ENCODE data around the gene NHP2. TPM values are rescaled to one million over a fixed set of nuclear protein-coding genes. Genes with fewer than 3 reads are reported as not detected.
A peak's percentile ranks its signal among the peaks of the same experiment; 100 is the strongest.
"Not testable (repeated sequence)": the region's sequence is repeated elsewhere in the genome, so short reads cannot be mapped to it uniquely, and the experiment has no call there.

Gene NHP2
- total RNA-seq, 4 donors from 2014 or later = 109 to 257 (median 177) TPM

DNA sequence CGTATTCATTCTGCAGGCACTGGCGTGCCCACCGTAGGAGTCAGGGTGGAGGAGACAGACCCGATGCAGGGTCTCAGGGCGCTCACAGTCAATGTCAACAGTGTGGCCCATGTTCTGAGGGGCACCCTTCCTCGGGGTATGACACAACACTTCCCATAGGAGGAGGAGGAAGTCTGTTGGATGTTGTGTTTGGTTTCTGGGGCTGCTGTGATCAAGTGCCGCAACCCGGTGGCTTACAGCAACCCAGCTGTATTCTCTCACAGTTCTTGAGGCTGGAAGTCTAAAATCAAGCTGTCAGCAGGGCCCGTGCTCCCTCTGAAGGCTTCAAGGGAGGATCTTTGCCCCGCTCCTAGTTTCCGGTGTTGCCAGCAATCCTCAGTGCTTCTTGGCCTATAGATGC, 45.0 kb upstream of the NHP2 start:
- intact Hi-C loops (cut with DNase I) = no loop called here
- 88% methylated on average over 9 to 11 of the region's 11 CpGs for WGBS, 2 donors
- Histone ChIP-seq H3K9me3 (no peaks in the 10 kb centered on the region), H3K4me1 (no peaks in the 10 kb centered on the region), H3K27me3 (no peaks in the 10 kb centered on the region), H3K36me3 (no peaks in the 10 kb centered on the region), H3K27ac (no peak overlapping the region), H3K4me3 (replicated peaks in 1 of 3) (no peak overlapping the region)
- no peak for DNase-seq
- TF ChIP-seq POLR2A (IDR thresholded peaks at IDR 0.05) = no peak
- TF ChIP-seq, protein P1, sequence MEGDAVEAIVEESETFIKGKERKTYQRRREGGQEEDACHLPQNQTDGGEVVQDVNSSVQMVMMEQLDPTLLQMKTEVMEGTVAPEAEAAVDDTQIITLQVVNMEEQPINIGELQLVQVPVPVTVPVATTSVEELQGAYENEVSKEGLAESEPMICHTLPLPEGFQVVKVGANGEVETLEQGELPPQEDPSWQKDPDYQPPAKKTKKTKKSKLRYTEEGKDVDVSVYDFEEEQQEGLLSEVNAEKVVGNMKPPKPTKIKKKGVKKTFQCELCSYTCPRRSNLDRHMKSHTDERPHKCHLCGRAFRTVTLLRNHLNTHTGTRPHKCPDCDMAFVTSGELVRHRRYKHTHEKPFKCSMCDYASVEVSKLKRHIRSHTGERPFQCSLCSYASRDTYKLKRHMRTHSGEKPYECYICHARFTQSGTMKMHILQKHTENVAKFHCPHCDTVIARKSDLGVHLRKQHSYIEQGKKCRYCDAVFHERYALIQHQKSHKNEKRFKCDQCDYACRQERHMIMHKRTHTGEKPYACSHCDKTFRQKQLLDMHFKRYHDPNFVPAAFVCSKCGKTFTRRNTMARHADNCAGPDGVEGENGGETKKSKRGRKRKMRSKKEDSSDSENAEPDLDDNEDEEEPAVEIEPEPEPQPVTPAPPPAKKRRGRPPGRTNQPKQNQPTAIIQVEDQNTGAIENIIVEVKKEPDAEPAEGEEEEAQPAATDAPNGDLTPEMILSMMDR (IDR thresholded peaks at IDR 0.05) = no peak

DNA sequence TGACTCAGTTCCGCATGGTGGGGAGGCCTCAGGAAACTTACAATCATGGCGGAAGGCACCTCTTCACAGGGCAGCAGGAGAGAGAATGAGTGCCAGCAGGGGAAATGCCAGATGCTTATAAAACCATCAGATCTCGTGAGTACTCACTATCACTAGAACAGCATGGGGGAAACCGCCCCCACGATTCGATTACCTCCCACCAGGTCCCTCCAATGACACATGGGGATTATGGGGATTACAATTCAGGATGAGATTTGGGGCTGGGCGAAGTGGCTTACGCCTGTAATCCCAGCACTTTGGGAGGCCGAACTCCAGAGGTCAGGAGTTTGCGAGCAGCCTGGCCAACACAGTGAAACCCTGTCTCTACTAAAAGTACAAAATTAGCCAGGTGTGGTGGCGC, 44.5 kb upstream of the NHP2 start:
- intact Hi-C loops (cut with DNase I); H3K4me1 ChIP-seq; H3K4me3 ChIP-seq (replicated peaks in 1 of 3); H3K27ac ChIP-seq; H3K9me3 ChIP-seq; H3K36me3 ChIP-seq; H3K27me3 ChIP-seq; DNase-seq: not testable (repeated sequence)
- WGBS, 2 donors = 74 to 84% methylated on average over 10 to 11 of the region's 11 CpGs

DNA sequence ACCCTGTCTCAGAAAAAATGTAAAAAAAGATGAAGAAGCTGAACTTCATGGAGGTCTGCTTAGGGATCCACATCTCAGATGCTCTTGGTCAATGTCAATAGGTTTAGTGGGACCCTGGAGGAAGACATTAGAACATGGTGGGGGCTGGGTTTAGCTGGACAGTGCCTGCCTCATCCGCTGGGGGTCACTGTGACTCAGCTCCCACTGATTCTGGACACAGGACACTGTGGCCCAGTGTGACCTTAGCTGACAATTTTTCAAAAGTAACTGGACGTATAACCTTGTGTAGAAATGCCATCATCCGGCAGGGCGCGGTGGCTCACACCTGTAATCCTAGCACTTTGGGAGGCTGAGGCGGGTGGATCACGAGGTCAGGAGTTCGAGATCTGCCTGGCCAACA, 43.3 kb upstream of the NHP2 start:
- Histone ChIP-seq H3K4me1 (no peaks in the 10 kb centered on the region), H3K27me3 (no peaks in the 10 kb centered on the region), H3K9me3 (no peaks in the 10 kb centered on the region), H3K36me3 (no peaks in the 10 kb centered on the region), H3K4me3 (replicated peaks in 1 of 3) (no peak overlapping the region), H3K27ac (no peak overlapping the region)
- TF ChIP-seq, protein P1 (IDR thresholded peaks at IDR 0.05) = peak in 3 of 6 experiments; percentile 18 to 42 (median 30)
- no peak for TF ChIP-seq POLR2A (IDR thresholded peaks at IDR 0.05)
- intact Hi-C loops (cut with DNase I) = no loop called here
- DNase-seq = peak in 1 of 2 donors; percentile 13
- WGBS, 2 donors = 84 to 92% methylated on average over 7 to 8 of the region's 8 CpGs

DNA sequence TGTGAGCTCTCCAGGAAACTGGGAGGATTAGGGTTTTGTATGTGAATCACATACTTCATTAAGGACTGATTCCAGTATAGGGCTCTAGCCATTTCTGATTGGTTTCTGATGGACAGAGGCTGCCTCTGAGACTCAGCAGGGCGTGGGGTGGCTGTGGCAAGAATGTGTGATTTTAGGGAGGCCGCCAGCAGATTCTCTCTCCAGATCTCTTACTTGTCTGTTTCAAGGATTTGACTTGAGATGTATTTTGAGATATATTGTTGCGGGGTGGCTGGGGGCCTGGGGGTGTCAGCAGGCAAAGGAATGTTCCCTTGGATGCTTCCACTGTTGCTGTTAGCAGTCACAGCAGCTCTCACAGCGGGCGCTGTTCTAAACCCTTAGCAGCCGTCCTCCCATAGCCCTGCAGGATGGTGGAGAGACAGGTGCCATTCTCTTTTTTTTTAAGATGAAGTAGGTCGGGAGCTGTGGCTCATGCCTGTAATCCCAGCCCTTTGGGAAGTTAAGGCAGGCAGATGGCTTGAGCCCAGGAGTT, 42.7 kb upstream of the NHP2 start:
- Histone ChIP-seq H3K4me1 (no peaks in the 10 kb centered on the region), H3K4me3 (replicated peaks in 1 of 3) (no peak overlapping the region), H3K27ac (no peak overlapping the region), H3K27me3 (no peaks in the 10 kb centered on the region), H3K9me3 (no peaks in the 10 kb centered on the region), H3K36me3 (no peaks in the 10 kb centered on the region)
- DNase-seq = no peak
- WGBS, 2 donors = 69 to 79% methylated on average over 7 of the region's 7 CpGs
- intact Hi-C loops (cut with DNase I) = no loop called here
- no peak for TF ChIP-seq POLR2A (IDR thresholded peaks at IDR 0.05)
- TF ChIP-seq, protein P1 (IDR thresholded peaks at IDR 0.05) = no peak

DNA sequence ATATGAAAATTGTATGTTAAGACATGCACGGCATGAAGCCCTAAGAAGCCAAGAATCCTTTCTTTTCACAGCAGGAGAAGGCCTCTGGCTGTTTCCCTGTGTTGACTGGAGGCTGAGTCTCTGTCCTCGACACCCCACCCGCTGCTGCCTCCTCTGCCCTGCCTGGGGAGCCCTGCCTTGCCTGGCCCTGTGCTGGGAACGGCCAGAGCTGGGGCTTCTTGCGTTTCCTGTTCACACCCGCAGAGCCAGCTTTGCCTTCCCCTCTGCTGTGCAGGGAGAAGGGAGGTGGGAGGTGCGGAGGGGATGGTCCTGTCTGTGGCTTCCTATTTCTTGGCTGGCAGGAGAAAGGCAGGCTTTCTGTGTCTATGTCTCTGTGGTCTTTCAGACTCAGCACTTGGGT, 40.3 kb upstream of the NHP2 start:
- 37 to 48% methylated on average over 7 of the region's 7 CpGs for WGBS, 2 donors
- no peak for DNase-seq
- no peaks in the 10 kb centered on the region for H3K4me1 ChIP-seq
- TF ChIP-seq, protein P1 (IDR thresholded peaks at IDR 0.05) = no peak
- no peak for TF ChIP-seq POLR2A (IDR thresholded peaks at IDR 0.05)
- intact Hi-C loops (cut with DNase I) = no loop called here
- H3K9me3 ChIP-seq = no peaks in the 10 kb centered on the region
- H3K27me3 ChIP-seq = no peaks in the 10 kb centered on the region
- H3K4me3 ChIP-seq (replicated peaks in 1 of 3) = no peak overlapping the region
- H3K27ac ChIP-seq = no peak overlapping the region
- H3K36me3 ChIP-seq = no peaks in the 10 kb centered on the region

All from thyroid gland (tissue), 4 donors.